DMS153 treated with DMSO at 0.1 percent for 48 hours (cell line): ENCODE results near the gene FSTL5.
"Not testable (repeated sequence)": the region's sequence is repeated elsewhere in the genome, so short reads cannot be mapped to it uniquely, and the experiment has no call there.

ENCODE experiments used
- DNase-seq: peaks from one replicate; lab custom pipeline; 2025; ENCODE audit not compliant: unreplicated experiment; lab: John Stamatoyannopoulos, UW

FSTL5 gene

GRCh38 chr4:161881370-161881769 is 282.4 kb downstream of the FSTL5 start:
- DNase-seq = no peak

- no peak for DNase-seq
These were observed 294.3 kb downstream of the FSTL5 start for GRCh38 chr4:161869511-161869910.

GRCh38 chr4:161856711-161857326 is 307.0 kb downstream of the FSTL5 start:
- DNase-seq = no peak

GRCh38 chr4:161850631-161851030 is 313.2 kb downstream of the FSTL5 start:
- DNase-seq = no peak

- no peak for DNase-seq
These were observed 322.0 kb downstream of the FSTL5 start for GRCh38 chr4:161841759-161842158.

- DNase-seq = peak; percentile 26
These were observed 334.2 kb downstream of the FSTL5 start for GRCh38 chr4:161829591-161829990.

GRCh38 chr4:161828061-161828460 is 335.7 kb downstream of the FSTL5 start:
- no peak for DNase-seq

- DNase-seq = no peak
These were observed 336.8 kb downstream of the FSTL5 start for GRCh38 chr4:161827013-161827412.

- no peak for DNase-seq
These were observed 340.4 kb downstream of the FSTL5 start for GRCh38 chr4:161823450-161823849.

GRCh38 chr4:161822174-161822573 is 341.6 kb downstream of the FSTL5 start:
- no peak for DNase-seq

- no peak for DNase-seq
These were observed 345.9 kb downstream of the FSTL5 start for GRCh38 chr4:161817914-161818313.

GRCh38 chr4:161816958-161817357 is 346.8 kb downstream of the FSTL5 start:
- no peak for DNase-seq

GRCh38 chr4:161815841-161816240 is 348.0 kb downstream of the FSTL5 start:
- no peak for DNase-seq

- DNase-seq = no peak
These were observed 349.9 kb downstream of the FSTL5 start for GRCh38 chr4:161813889-161814288.

GRCh38 chr4:161813389-161813788 is 350.4 kb downstream of the FSTL5 start:
- DNase-seq = no peak

- no peak for DNase-seq
These were observed 360.6 kb downstream of the FSTL5 start for GRCh38 chr4:161803171-161803570.

GRCh38 chr4:161799710-161800109 is 364.1 kb downstream of the FSTL5 start:
- peak; percentile 89 for DNase-seq

- DNase-seq = no peak
These were observed 370.8 kb downstream of the FSTL5 start for GRCh38 chr4:161792991-161793390.

GRCh38 chr4:161791796-161792556 is 371.8 kb downstream of the FSTL5 start:
- no peak for DNase-seq

GRCh38 chr4:161767116-161767515 is 396.7 kb downstream of the FSTL5 start:
- DNase-seq = no peak

- DNase-seq = no peak
These were observed 401.0 kb downstream of the FSTL5 start for GRCh38 chr4:161762796-161763195.

- no peak for DNase-seq
These were observed 403.8 kb downstream of the FSTL5 start for GRCh38 chr4:161760008-161760407.

- not testable (repeated sequence) for DNase-seq
These were observed 405.4 kb downstream of the FSTL5 start for GRCh38 chr4:161758412-161758811.
